Thoracic aorta (tissue), 2 donors: Measurements from ENCODE around the gene KIRREL3. TPM values are rescaled to one million over a fixed set of nuclear protein-coding genes. Genes with fewer than 3 reads are reported as not detected.

ENCODE experiments used
- ATAC-seq: fragments of 150-250 bp; one replicate; pipeline ENCODE4 v1.8.0; 2017; ENCODE audit warnings: low read depth; ENCODE audit not compliant: insufficient number of reproducible peaks, low FRiP score
- DNase-seq: peaks from one replicate; pipeline ENCODE4 v3.0.0-alpha.2; 2020; ENCODE audit warnings: low spot score
- H3K27ac ChIP-seq, 2 donors: fragments of 200-600 bp; sonication (generic); 1 replicate in 1 of 2; 2 replicates in 1 of 2; pipeline ENCODE4 v1.5.1; 2016; ENCODE audit warnings: mild to moderate bottlenecking in 2 of 2, moderate library complexity in 2 of 2
- H3K27me3 ChIP-seq: fragments of 200-600 bp; sonication (generic); replicated peaks from 2 replicates; pipeline ENCODE4 v1.6.0; 2016; ENCODE audit warnings: mild to moderate bottlenecking; ENCODE audit not compliant: insufficient read depth
- H3K36me3 ChIP-seq: fragments of 200-600 bp; sonication (generic); one replicate; pipeline ENCODE4 v1.5.1; 2016
- H3K4me1 ChIP-seq, 2 donors: fragments of 200-600 bp; sonication (generic); 1 replicate in 1 of 2; 2 replicates in 1 of 2; pipeline versions ENCODE4 v1.5.1 to v1.6.0; 2016; ENCODE audit warnings: low read depth in 2 of 2, mild to moderate bottlenecking in 1 of 2; ENCODE audit not compliant: control insufficient read depth in 1 of 2
- H3K4me3 ChIP-seq: fragments of 200-600 bp; sonication (generic); 2 replicates; pipeline ENCODE4 v1.5.1; 2016; ENCODE audit warnings: mild to moderate bottlenecking
- H3K9me3 ChIP-seq: fragments of 200-600 bp; sonication (generic); 2 replicates; pipeline ENCODE4 v1.5.1; 2016
- CTCF ChIP-seq: fragments of 200-600 bp; sonication (generic); IDR thresholded peaks from one replicate; pipeline ENCODE4 v1.5.1; 2019; ENCODE audit warnings: antibody characterized with exemption
- total RNA-seq, 2 donors: library from RNA; depleted of rRNA; stranded (reverse); fragments of >200 nt; gene quantifications; one replicate each; pipeline versions ENCODE4 v1.1.0 to v1.2.3, GENCODE V29; 2016

The KIRREL3 gene
- total RNA-seq, 2 donors from 2014 or later, result not detected

GRCh38 chr11:126871792-126872191, 128.8 kb downstream of the KIRREL3 start:
- TF ChIP-seq CTCF, result no peak
- Histone ChIP-seq H3K36me3 (no peaks in the 10 kb centered on the region), H3K4me1 (no peaks in the 10 kb centered on the region), H3K27me3 (no peaks in the 10 kb centered on the region), H3K4me3 (no peak overlapping the region), H3K9me3 (no peaks in the 10 kb centered on the region), H3K27ac (no peak overlapping the region)
- DNase-seq (no peak), ATAC-seq (no peak)

- TF ChIP-seq CTCF, result no peak
- no peak overlapping the region for H3K4me3 ChIP-seq
- no peaks in the 10 kb centered on the region for H3K4me1 ChIP-seq
- H3K27ac ChIP-seq, result no peak overlapping the region
- no peaks in the 10 kb centered on the region for H3K9me3 ChIP-seq
- DNase-seq, result no peak
- ATAC-seq, result no peak
- no peaks in the 10 kb centered on the region for H3K36me3 ChIP-seq
- H3K27me3 ChIP-seq, result no peaks in the 10 kb centered on the region
These were observed 130.5 kb downstream of the KIRREL3 start for GRCh38 chr11:126870021-126870420.

- Histone ChIP-seq H3K4me1 (no peaks in the 10 kb centered on the region), H3K27me3 (no peaks in the 10 kb centered on the region), H3K9me3 (no peaks in the 10 kb centered on the region), H3K4me3 (no peak overlapping the region), H3K27ac (no peak overlapping the region), H3K36me3 (no peaks in the 10 kb centered on the region)
- no peak for TF ChIP-seq CTCF
- no peak for DNase-seq
- no peak for ATAC-seq
These were observed 131.8 kb downstream of the KIRREL3 start for GRCh38 chr11:126868741-126869140.

- ATAC-seq (no peak), DNase-seq (no peak)
- Histone ChIP-seq H3K9me3 (no peaks in the 10 kb centered on the region), H3K27ac (no peak overlapping the region), H3K4me3 (no peak overlapping the region), H3K4me1 (no peaks in the 10 kb centered on the region), H3K36me3 (no peaks in the 10 kb centered on the region), H3K27me3 (no peaks in the 10 kb centered on the region)
- TF ChIP-seq CTCF, result no peak
These were observed 135.6 kb downstream of the KIRREL3 start for GRCh38 chr11:126864934-126865333.

GRCh38 chr11:126863294-126863997, 137.1 kb downstream of the KIRREL3 start:
- Histone ChIP-seq H3K36me3 (no peaks in the 10 kb centered on the region), H3K27me3 (no peaks in the 10 kb centered on the region), H3K27ac (no peak overlapping the region), H3K4me3 (no peak overlapping the region), H3K9me3 (no peaks in the 10 kb centered on the region), H3K4me1 (no peaks in the 10 kb centered on the region)
- DNase-seq, result no peak
- ATAC-seq, result no peak
- TF ChIP-seq CTCF, result no peak
